Stimulated activated CD8-positive, alpha-beta memory T cell treated with anti-CD3 and anti-CD28 coated beads, Interleukin-2, amount 100 ng/mL, for 1 hour (primary cell): Measurements from ENCODE around the gene C3orf85.

Experiments used
- DNase-seq, 2 donors: peaks; one replicate each; pipeline ENCODE4 v3.0.0-alpha.2; 2020; ENCODE audit warnings: low read depth in 2 of 2

C3orf85 gene

DNA sequence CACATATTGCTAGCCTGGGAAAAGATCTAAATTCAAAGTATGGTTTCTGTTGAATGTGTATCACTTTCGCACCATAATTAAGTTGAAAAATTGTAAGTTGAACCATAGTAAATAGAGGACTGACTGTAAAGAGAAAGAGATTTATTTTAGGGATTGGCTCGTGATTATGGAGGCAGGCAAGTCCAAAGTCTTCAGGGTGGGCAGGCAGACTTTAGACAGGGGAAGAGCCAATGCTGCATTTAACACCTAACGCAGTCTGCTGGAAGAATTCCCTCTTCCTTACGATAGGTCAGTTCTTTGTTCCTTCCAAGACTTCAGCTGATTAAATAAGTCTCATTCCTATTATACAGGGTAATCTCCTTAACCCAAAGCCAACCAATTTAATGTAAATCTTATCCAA, 15.8 kb downstream of the C3orf85 start:
- no peak for DNase-seq

GRCh38 chr3:109154979-109155378, 18.5 kb downstream of the C3orf85 start:
- no peak for DNase-seq

GRCh38 chr3:109155828-109156227, 19.3 kb downstream of the C3orf85 start:
- DNase-seq = no peak

DNA sequence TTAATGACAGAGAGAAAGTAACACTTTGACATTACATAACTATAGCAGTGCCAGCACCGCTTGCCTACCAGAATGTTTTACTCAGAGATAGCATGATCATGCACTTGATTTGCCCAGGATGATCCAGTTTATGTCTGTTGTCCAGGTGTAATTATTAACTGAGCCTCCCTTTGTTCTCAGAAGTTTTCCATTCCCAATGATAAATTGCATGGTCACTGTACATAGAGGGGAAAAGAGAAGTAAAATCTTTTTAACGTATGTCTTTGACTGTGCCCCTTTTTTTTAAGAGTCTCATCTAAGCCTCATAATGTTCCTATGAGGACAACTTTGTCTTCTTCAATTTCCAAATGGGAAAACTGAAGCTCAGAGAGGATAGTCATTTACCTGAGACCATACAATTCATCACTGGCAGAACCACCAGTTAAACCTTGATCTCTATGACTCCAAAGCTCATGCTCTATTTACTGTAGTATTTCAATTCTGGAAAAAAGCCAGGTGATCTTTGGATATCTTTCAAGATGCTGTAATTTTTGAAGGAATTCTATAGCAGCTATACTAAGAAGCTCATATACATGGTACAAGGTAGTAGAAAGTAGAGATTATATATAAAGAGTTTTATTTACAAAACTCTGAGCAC, 25.1 kb downstream of the C3orf85 start:
- no peak for DNase-seq

DNA sequence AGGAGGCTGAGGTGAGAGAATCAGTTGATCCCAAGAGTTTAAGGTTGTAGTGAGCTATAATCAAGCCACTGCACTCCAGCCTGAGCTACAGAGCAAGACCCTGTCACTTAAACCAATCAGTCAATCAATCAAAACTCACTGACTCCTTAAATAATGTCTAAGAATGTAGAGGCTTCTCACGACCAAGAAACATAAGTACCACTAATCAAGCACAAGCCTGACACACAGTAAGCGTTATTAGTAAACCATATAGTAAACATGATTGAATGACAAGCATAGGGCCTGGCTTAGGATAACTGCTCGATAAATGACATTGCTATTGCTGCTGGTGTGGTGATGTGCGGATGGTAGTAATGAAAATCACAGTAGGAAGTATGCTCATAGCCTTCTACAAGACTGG, 29.4 kb downstream of the C3orf85 start:
- no peak for DNase-seq

GRCh38 chr3:109171479-109171878, 35.0 kb downstream of the C3orf85 start:
- DNase-seq = no peak

- DNase-seq = no peak
These were observed 38.9 kb downstream of the C3orf85 start for GRCh38 chr3:109175411-109175810.

DNA sequence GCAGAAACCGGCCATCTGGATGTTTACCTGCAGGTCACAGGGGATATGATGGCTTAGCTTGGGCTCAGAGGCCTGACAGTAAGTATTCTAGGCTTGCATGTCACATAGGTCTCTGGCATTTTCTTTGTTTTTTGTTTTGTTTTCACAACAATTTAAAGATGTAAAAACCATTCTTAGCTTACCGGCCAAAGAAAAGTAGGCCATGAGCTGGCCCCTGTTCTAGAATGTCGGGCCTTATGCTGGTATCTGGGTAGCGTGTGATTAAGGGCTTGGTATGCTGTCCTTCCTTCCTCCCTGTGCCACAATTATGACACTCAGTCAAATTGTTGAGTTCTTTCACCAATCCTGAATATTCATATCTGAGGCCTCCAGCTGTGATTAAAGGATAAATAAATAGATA, 40.2 kb downstream of the C3orf85 start:
- no peak for DNase-seq

DNA sequence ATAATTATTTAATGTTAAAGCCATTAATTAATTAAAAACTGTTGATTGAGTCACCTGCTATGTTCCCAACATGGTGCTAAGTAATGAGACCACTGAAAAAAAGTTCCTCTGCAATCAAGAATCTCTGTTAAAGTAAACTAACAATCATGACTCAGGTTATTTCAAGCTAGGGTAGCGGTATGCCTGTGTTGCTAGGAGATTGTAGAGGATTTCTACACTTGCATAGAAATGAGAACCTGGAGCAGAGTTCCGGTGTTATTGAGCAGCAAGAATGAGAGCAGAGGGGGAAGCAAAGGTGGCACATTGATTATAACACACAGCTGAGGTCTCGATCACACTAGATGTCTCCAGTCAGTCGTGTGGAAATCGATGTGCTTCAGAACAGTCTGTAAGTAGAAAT, 41.4 kb downstream of the C3orf85 start:
- no peak for DNase-seq

GRCh38 chr3:109178708-109179107, 42.2 kb downstream of the C3orf85 start:
- no peak for DNase-seq

GRCh38 chr3:109184726-109185125, 48.2 kb downstream of the C3orf85 start:
- no peak for DNase-seq

- no peak for DNase-seq
These were observed 50.9 kb downstream of the C3orf85 start for GRCh38 chr3:109187390-109187789.

GRCh38 chr3:109188741-109189140, 52.2 kb downstream of the C3orf85 start:
- no peak for DNase-seq

DNA sequence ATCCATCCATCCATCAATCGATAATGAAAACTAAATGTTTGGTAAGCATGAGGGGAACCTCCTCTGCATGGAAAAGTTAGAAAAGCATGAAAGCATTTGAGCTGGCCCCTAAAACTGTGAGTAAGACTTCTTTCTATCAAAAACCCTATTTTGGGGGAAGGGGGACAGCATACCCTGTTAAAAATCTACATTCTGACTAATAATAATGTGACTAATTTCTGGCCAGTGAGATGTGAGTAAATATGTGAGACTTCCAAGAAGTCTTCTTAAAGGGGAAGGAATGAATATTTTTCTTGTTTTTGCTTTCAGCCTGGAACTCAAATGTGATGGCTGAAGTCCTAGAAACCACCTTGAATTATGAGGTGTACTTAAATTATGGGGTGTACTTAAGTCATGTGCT, 54.9 kb downstream of the C3orf85 start:
- no peak for DNase-seq

- DNase-seq = no peak
These were observed 59.3 kb downstream of the C3orf85 start for GRCh38 chr3:109195815-109196214.
